Measurements from ENCODE around the gene IL20RA.

Gene IL20RA

DNA sequence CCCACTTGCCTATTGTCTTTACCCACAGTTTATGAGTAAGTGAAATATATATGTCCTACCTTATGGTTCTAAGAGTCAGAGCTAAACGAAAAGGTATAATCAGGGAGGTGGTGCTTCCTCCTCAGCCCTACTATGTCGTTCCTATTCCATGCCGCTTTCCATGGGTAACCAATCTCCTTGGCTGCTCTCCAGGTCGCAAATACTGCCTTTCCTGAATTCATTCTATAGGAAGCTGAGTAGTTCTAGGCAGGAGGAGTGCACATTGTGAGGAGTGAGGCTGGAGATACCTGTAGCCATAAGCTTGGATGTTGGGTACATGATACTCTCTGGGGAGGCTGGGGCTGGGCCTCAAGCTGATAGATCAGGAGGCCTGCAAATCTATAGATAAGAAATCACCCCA is 5.8 kb downstream of the IL20RA start:
- TF ChIP-seq, protein P1, sequence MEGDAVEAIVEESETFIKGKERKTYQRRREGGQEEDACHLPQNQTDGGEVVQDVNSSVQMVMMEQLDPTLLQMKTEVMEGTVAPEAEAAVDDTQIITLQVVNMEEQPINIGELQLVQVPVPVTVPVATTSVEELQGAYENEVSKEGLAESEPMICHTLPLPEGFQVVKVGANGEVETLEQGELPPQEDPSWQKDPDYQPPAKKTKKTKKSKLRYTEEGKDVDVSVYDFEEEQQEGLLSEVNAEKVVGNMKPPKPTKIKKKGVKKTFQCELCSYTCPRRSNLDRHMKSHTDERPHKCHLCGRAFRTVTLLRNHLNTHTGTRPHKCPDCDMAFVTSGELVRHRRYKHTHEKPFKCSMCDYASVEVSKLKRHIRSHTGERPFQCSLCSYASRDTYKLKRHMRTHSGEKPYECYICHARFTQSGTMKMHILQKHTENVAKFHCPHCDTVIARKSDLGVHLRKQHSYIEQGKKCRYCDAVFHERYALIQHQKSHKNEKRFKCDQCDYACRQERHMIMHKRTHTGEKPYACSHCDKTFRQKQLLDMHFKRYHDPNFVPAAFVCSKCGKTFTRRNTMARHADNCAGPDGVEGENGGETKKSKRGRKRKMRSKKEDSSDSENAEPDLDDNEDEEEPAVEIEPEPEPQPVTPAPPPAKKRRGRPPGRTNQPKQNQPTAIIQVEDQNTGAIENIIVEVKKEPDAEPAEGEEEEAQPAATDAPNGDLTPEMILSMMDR (IDR thresholded peaks at IDR 0.05) = no peak
- H3K4me2 ChIP-seq (ENCODE audit: low read length) = no peak overlapping the region
- H3K4me3 ChIP-seq (ENCODE audit: low read depth, low read length) = no peak overlapping the region
- no peaks in the 10 kb centered on the region for H3K79me2 ChIP-seq
- H3K9ac ChIP-seq = no peak overlapping the region
- no peak overlapping the region for H3K27ac ChIP-seq
- no peaks in the 10 kb centered on the region for H3K36me3 ChIP-seq (ENCODE audit: control insufficient read depth, insufficient read depth, low read length)
- no peaks in the 10 kb centered on the region for H3K4me1 ChIP-seq
- H3K27me3 ChIP-seq (ENCODE audit: control insufficient read depth, insufficient read depth, low read length) = no peaks in the 10 kb centered on the region
- no peaks in the 10 kb centered on the region for H3K9me3 ChIP-seq (ENCODE audit: control insufficient read depth, low read length)
- no peak overlapping the region for H2AFZ ChIP-seq

DNA sequence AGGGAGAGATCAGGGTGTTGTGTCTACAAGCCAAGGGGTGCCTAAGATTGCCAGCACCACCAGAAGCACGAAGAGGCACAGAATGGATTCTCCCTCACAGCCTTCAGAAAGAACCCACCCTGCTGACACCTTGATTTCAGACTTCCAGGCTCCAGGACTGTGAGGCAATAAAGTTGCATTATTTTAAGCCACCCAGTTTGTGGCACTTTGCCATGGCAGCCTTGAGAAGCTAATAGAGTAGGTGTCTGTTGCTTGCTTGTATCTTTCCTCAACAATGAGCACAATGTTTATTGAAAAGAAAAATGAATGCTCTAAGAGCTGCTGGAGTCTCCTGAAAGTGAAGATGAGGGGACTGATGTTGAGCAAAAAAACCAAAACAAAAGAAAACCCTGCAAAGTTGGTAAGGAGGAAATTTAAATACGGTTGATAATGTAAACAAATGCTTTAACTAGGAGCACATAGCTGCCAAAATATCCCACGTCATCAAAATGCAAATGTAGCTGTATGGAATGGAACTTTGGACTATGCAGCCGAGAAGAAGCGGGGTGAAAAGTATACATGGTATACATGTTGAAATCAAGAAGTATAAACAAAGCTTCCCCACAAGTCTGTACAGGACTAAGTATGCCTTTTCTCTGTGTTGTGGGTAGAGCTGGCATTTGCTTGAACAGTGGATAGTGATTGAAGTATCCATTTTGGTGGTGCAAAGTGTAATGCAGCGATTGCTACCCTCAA is 8.0 kb downstream of the IL20RA start:
- no peaks in the 10 kb centered on the region for H3K4me1 ChIP-seq
- H3K27me3 ChIP-seq (ENCODE audit: control insufficient read depth, insufficient read depth, low read length) = no peaks in the 10 kb centered on the region
- no peak overlapping the region for H3K4me3 ChIP-seq (ENCODE audit: low read depth, low read length)
- H3K9ac ChIP-seq = no peak overlapping the region
- TF ChIP-seq, protein P1 (IDR thresholded peaks at IDR 0.05) = no peak
- no peak overlapping the region for H3K27ac ChIP-seq
- no peaks in the 10 kb centered on the region for H3K9me3 ChIP-seq (ENCODE audit: control insufficient read depth, low read length)
- no peaks in the 10 kb centered on the region for H3K79me2 ChIP-seq
- H2AFZ ChIP-seq = no peak overlapping the region
- H3K4me2 ChIP-seq (ENCODE audit: low read length) = no peak overlapping the region
- H3K36me3 ChIP-seq (ENCODE audit: control insufficient read depth, insufficient read depth, low read length) = no peaks in the 10 kb centered on the region

DNA sequence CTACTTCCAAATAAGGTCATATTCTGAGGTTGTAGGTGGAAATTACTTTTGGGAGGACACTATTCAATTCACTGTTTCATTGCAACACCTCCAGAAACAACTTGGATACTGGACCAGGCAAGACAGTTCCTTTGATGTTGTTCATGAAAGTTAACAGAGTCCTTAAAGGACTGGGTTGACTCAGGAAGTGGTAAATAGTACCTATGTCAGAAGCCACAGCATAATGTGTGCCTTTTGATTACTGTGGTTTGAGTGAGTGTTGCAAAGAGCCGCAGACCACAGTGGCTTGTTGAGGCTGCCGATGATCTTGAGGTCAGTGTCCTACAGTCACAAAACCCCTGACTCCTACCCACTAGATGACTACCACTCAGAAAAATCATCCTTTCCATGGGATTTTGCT is 10.9 kb downstream of the IL20RA start:
- Histone ChIP-seq H2AFZ (no peak overlapping the region), H3K9me3 (ENCODE audit: control insufficient read depth, low read length) (no peaks in the 10 kb centered on the region), H3K79me2 (no peaks in the 10 kb centered on the region), H3K27ac (no peak overlapping the region), H3K36me3 (ENCODE audit: control insufficient read depth, insufficient read depth, low read length) (no peaks in the 10 kb centered on the region), H3K4me3 (ENCODE audit: low read depth, low read length) (no peak overlapping the region), H3K4me1 (no peaks in the 10 kb centered on the region), H3K27me3 (ENCODE audit: control insufficient read depth, insufficient read depth, low read length) (no peaks in the 10 kb centered on the region), H3K9ac (no peak overlapping the region), H3K4me2 (ENCODE audit: low read length) (no peak overlapping the region)
- TF ChIP-seq, protein P1 (IDR thresholded peaks at IDR 0.05) = no peak

DNA sequence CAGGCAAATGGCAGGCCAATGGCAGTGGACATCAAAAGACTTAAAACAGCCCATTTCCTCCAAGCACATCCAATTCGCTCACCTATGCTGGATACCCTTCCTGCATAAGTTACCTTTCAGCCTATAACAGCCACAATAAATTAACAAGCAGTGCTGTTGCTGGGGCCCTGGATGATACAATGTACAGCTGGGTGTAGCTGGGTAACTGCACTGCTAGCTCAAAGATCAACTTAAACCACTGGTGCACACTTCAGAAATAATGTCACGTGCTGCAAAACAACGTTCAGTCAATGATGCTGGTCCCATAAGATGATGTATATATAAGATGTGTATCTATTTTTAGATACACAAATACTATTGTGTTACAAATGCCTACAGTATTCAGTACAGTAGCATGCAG is 13.6 kb downstream of the IL20RA start:
- Histone ChIP-seq H3K79me2 (no peaks in the 10 kb centered on the region), H3K9me3 (ENCODE audit: control insufficient read depth, low read length) (no peaks in the 10 kb centered on the region), H2AFZ (no peak overlapping the region), H3K27ac (no peak overlapping the region), H3K36me3 (ENCODE audit: control insufficient read depth, insufficient read depth, low read length) (no peaks in the 10 kb centered on the region), H3K9ac (no peak overlapping the region), H3K4me3 (ENCODE audit: low read depth, low read length) (no peak overlapping the region), H3K27me3 (ENCODE audit: control insufficient read depth, insufficient read depth, low read length) (no peaks in the 10 kb centered on the region), H3K4me2 (ENCODE audit: low read length) (no peak overlapping the region), H3K4me1 (no peaks in the 10 kb centered on the region)
- TF ChIP-seq, protein P1 (IDR thresholded peaks at IDR 0.05) = no peak

DNA sequence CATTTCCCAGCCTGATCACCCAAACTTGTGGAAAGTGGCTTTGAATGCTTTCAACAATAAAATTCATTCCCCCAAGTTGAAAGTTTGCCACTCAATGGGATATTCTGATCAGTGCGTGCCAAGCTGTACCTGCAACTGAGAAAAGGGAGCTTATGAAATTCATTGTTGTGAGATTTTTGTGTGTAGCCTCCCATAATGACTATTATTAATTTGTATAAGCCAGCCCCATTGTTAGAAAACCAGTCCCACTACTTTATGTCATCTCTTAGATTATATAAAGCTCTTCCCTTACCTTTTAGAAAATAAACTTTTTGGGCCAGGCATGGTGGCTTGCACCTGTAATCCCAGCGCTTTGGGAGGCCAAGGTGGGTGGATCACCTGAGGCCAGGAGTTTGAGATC is 15.9 kb downstream of the IL20RA start:
- H3K9ac ChIP-seq = no peak overlapping the region
- H3K27me3 ChIP-seq (ENCODE audit: control insufficient read depth, insufficient read depth, low read length) = no peaks in the 10 kb centered on the region
- no peaks in the 10 kb centered on the region for H3K36me3 ChIP-seq (ENCODE audit: control insufficient read depth, insufficient read depth, low read length)
- no peaks in the 10 kb centered on the region for H3K79me2 ChIP-seq
- TF ChIP-seq, protein P1 (IDR thresholded peaks at IDR 0.05) = no peak
- H3K4me2 ChIP-seq (ENCODE audit: low read length) = no peak overlapping the region
- H3K27ac ChIP-seq = no peak overlapping the region
- no peak overlapping the region for H3K4me3 ChIP-seq (ENCODE audit: low read depth, low read length)
- no peaks in the 10 kb centered on the region for H3K9me3 ChIP-seq (ENCODE audit: control insufficient read depth, low read length)
- H2AFZ ChIP-seq = no peak overlapping the region
- peaks cover 1% of the 10 kb centered on the region for H3K4me1 ChIP-seq
